ENCODE data around the gene VSIG8. TPM values are rescaled to one million over a fixed set of nuclear protein-coding genes. Genes with fewer than 3 reads are reported as not detected.
"Not testable (repeated sequence)": the region's sequence is repeated elsewhere in the genome, so short reads cannot be mapped to it uniquely, and the experiment has no call there.

The VSIG8 gene
- total and polyA plus RNA-seq, 2 donors (not counting 1 experiment from before 2014, with no cell fraction given) = under 0.01 TPM; not detected in 1

- H3K4me2 ChIP-seq (ENCODE audit: extremely low read depth, insufficient read depth, low read length) = no peak overlapping the region
- H3K4me3 ChIP-seq (replicated peaks in 1 of 4; ENCODE audit: control extremely low read depth in 1 of 4, insufficient read depth in 1 of 4, low read depth in 3 of 4, low read length in 4 of 4) = no peak overlapping the region
- no peak overlapping the region for H3K27ac ChIP-seq (ENCODE audit: insufficient read depth, low read length)
- no peaks in the 10 kb centered on the region for H3K9me3 ChIP-seq (ENCODE audit: control insufficient read depth, insufficient read depth, low read depth, low read length)
- no peaks in the 10 kb centered on the region for H4K20me1 ChIP-seq (ENCODE audit: control insufficient read depth, extremely low read depth, insufficient read depth, low read length)
- no peaks in the 10 kb centered on the region for H3K36me3 ChIP-seq (ENCODE audit: control insufficient read depth, insufficient read depth, low read length)
- H3K4me1 ChIP-seq (ENCODE audit: control insufficient read depth, extremely low read depth, insufficient read depth, low read length) = peaks cover 14% of the 10 kb centered on the region
- TF ChIP-seq, protein P1, sequence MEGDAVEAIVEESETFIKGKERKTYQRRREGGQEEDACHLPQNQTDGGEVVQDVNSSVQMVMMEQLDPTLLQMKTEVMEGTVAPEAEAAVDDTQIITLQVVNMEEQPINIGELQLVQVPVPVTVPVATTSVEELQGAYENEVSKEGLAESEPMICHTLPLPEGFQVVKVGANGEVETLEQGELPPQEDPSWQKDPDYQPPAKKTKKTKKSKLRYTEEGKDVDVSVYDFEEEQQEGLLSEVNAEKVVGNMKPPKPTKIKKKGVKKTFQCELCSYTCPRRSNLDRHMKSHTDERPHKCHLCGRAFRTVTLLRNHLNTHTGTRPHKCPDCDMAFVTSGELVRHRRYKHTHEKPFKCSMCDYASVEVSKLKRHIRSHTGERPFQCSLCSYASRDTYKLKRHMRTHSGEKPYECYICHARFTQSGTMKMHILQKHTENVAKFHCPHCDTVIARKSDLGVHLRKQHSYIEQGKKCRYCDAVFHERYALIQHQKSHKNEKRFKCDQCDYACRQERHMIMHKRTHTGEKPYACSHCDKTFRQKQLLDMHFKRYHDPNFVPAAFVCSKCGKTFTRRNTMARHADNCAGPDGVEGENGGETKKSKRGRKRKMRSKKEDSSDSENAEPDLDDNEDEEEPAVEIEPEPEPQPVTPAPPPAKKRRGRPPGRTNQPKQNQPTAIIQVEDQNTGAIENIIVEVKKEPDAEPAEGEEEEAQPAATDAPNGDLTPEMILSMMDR (conservative IDR thresholded peaks at IDR 0.05 in 1 of 2, IDR thresholded peaks at IDR 0.05 in 1 of 2; ENCODE audit: low read depth in 1 of 2, low read length in 2 of 2) = no peak
- TF ChIP-seq EZH2 (IDR thresholded peaks at IDR 0.05; ENCODE audit: low read length, missing control alignments) = no peak
- no peak overlapping the region for H2AFZ ChIP-seq (ENCODE audit: low read length)
- DNase-seq (ENCODE audit: low read depth in 2 of 2) = no peak
- no peak overlapping the region for H3K9ac ChIP-seq (ENCODE audit: insufficient read depth, low read length)
- no peaks in the 10 kb centered on the region for H3K79me2 ChIP-seq (ENCODE audit: control insufficient read depth, insufficient read depth, low read length)
- H3K27me3 ChIP-seq (ENCODE audit: control insufficient read depth, insufficient read depth, low read length) = no peaks in the 10 kb centered on the region
Measured at GRCh38 chr1:159906960-159907359, 44.5 kb upstream of the VSIG8 start.

- not testable (repeated sequence) for H3K36me3 ChIP-seq (ENCODE audit: control insufficient read depth, insufficient read depth, low read length); DNase-seq (ENCODE audit: low read depth in 2 of 2); H2AFZ ChIP-seq (ENCODE audit: low read length); H3K4me1 ChIP-seq (ENCODE audit: control insufficient read depth, extremely low read depth, insufficient read depth, low read length); H3K4me3 ChIP-seq (replicated peaks in 1 of 4; ENCODE audit: control extremely low read depth in 1 of 4, insufficient read depth in 1 of 4, low read depth in 3 of 4, low read length in 4 of 4); H3K79me2 ChIP-seq (ENCODE audit: control insufficient read depth, insufficient read depth, low read length); H3K27ac ChIP-seq (ENCODE audit: insufficient read depth, low read length); H3K27me3 ChIP-seq (ENCODE audit: control insufficient read depth, insufficient read depth, low read length); H3K4me2 ChIP-seq (ENCODE audit: extremely low read depth, insufficient read depth, low read length); H3K9me3 ChIP-seq (ENCODE audit: control insufficient read depth, insufficient read depth, low read depth, low read length); H3K9ac ChIP-seq (ENCODE audit: insufficient read depth, low read length); H4K20me1 ChIP-seq (ENCODE audit: control insufficient read depth, extremely low read depth, insufficient read depth, low read length)
Measured at GRCh38 chr1:159904036-159904435, 41.6 kb upstream of the VSIG8 start.

DNA sequence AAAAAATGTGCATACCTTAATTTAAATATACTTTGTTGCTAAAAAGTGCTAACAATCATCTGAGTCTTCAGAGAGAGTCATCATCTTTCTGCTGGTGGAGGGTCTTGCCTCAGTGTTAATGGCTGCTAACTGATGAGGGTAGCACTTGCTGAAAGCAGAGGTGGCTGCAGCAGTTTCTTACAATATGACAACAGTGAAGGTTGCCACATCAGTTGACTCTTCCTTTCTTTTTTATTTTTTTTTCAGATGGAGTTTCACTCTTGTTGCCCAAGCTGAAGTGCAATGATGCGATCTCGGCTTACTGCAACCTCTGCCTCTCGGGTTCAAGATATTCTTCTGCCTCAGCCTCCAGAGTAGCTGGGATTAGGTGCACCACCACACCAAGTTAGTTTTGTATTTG is 40.1 kb upstream of the VSIG8 start:
- no peak overlapping the region for H2AFZ ChIP-seq (ENCODE audit: low read length)
- no peak overlapping the region for H3K27ac ChIP-seq (ENCODE audit: insufficient read depth, low read length)
- TF ChIP-seq, protein P1 (conservative IDR thresholded peaks at IDR 0.05 in 1 of 2, IDR thresholded peaks at IDR 0.05 in 1 of 2; ENCODE audit: low read depth in 1 of 2, low read length in 2 of 2) = no peak
- TF ChIP-seq EZH2 (IDR thresholded peaks at IDR 0.05; ENCODE audit: low read length, missing control alignments) = no peak
- H4K20me1 ChIP-seq (ENCODE audit: control insufficient read depth, extremely low read depth, insufficient read depth, low read length) = no peaks in the 10 kb centered on the region
- H3K9me3 ChIP-seq (ENCODE audit: control insufficient read depth, insufficient read depth, low read depth, low read length) = no peaks in the 10 kb centered on the region
- DNase-seq (ENCODE audit: low read depth in 2 of 2) = no peak
- H3K4me1 ChIP-seq (ENCODE audit: control insufficient read depth, extremely low read depth, insufficient read depth, low read length) = peaks cover 3% of the 10 kb centered on the region
- H3K4me2 ChIP-seq (ENCODE audit: extremely low read depth, insufficient read depth, low read length) = no peak overlapping the region
- H3K79me2 ChIP-seq (ENCODE audit: control insufficient read depth, insufficient read depth, low read length) = no peaks in the 10 kb centered on the region
- H3K9ac ChIP-seq (ENCODE audit: insufficient read depth, low read length) = no peak overlapping the region
- H3K4me3 ChIP-seq (replicated peaks in 1 of 4; ENCODE audit: control extremely low read depth in 1 of 4, insufficient read depth in 1 of 4, low read depth in 3 of 4, low read length in 4 of 4) = no peak overlapping the region
- H3K36me3 ChIP-seq (ENCODE audit: control insufficient read depth, insufficient read depth, low read length) = no peaks in the 10 kb centered on the region
- no peaks in the 10 kb centered on the region for H3K27me3 ChIP-seq (ENCODE audit: control insufficient read depth, insufficient read depth, low read length)
